HepG2 (cell line): ENCODE results near the gene GPRC5D. TPM values are rescaled to one million over a fixed set of nuclear protein-coding genes. Genes with fewer than 3 reads are reported as not detected.

ENCODE experiments used
- CCDC6 ChIP-seq: sonication (generic); formaldehyde crosslinking; IDR thresholded peaks from 2 replicates; pipeline ENCODE4 v1.8.1; 2022; ENCODE audit warnings: mild to moderate bottlenecking, missing genetic modification reagents, moderate library complexity
- CTCF ChIP-seq: sonication (generic); formaldehyde crosslinking; IDR thresholded peaks from 2 replicates; pipeline ENCODE4 v1.5.0; 2020; ENCODE audit warnings: mild to moderate bottlenecking, missing genetic modification reagents, moderate library complexity
- EEA1 ChIP-seq: sonication (generic); formaldehyde crosslinking; IDR thresholded peaks from 2 replicates; pipeline ENCODE4 v1.5.1; 2020; ENCODE audit warnings: mild to moderate bottlenecking, missing genetic modification reagents, borderline replicate concordance
- FOXA3 ChIP-seq: IDR thresholded peaks from 2 replicates; pipeline ENCODE4 v1.6.1; 2016; ENCODE audit warnings: missing genetic modification reagents, missing compliant biosample characterization
- HNRNPK ChIP-seq: fragments of 200-400 bp; formaldehyde crosslinking; IDR thresholded peaks from 2 replicates; pipeline ENCODE4 v1.6.1; 2018; ENCODE audit warnings: low read length, low read depth, moderate library complexity, mild to moderate bottlenecking; ENCODE audit not compliant: poor library complexity, severe bottlenecking
- HNRNPLL ChIP-seq: fragments of 200-400 bp; formaldehyde crosslinking; IDR thresholded peaks from 2 replicates; pipeline ENCODE4 v1.6.1; 2017; ENCODE audit warnings: mild to moderate bottlenecking, low read depth, low read length; ENCODE audit not compliant: poor library complexity, severe bottlenecking
- HOXD1 ChIP-seq: sonication (generic); formaldehyde crosslinking; IDR thresholded peaks from 2 replicates; pipeline ENCODE4 v1.5.0; 2020; ENCODE audit warnings: missing genetic modification reagents
- KAT8 ChIP-seq: IDR thresholded peaks from 2 replicates; pipeline ENCODE4 v1.6.1; 2016; ENCODE audit warnings: missing genetic modification reagents, missing compliant biosample characterization
- MYC ChIP-seq: sonication (generic); formaldehyde crosslinking; IDR thresholded peaks from 2 replicates; pipeline ENCODE4 v1.9.0; 2021; ENCODE audit warnings: missing genetic modification reagents, borderline replicate concordance
- NFAT5 ChIP-seq: sonication (generic); formaldehyde crosslinking; IDR thresholded peaks from 2 replicates; pipeline ENCODE4 v1.4.0; 2020; ENCODE audit warnings: missing genetic modification reagents
- NFE2 ChIP-seq: sonication (generic); formaldehyde crosslinking; IDR thresholded peaks from 2 replicates; pipeline ENCODE4 v1.4.0; 2020; ENCODE audit warnings: missing genetic modification reagents
- TAF15 ChIP-seq: fragments of 200-400 bp; formaldehyde crosslinking; IDR thresholded peaks from one replicate; pipeline ENCODE4 v1.6.1; 2018; ENCODE audit warnings: mild to moderate bottlenecking, low read depth, low read length; ENCODE audit not compliant: poor library complexity, severe bottlenecking
- YY1 ChIP-seq: IDR thresholded peaks from 2 replicates; pipeline ENCODE4 v1.6.1; 2011; ENCODE audit warnings: low read length, low read depth, moderate library complexity, mild to moderate bottlenecking; ENCODE audit not compliant: insufficient read depth, insufficient replicate concordance
- ZBTB49 ChIP-seq: sonication (generic); formaldehyde crosslinking; IDR thresholded peaks from 2 replicates; pipeline ENCODE4 v1.4.0; 2020; ENCODE audit warnings: missing genetic modification reagents, borderline replicate concordance
- ZNF207 ChIP-seq: fragments of 450-650 bp; IDR thresholded peaks from 2 replicates; pipeline ENCODE4 v1.6.1; 2016; ENCODE audit warnings: antibody characterized with exemption, borderline replicate concordance
- ZNF383 ChIP-seq: sonication (generic); formaldehyde crosslinking; IDR thresholded peaks from 2 replicates; pipeline ENCODE4 v1.4.0; 2020; ENCODE audit warnings: missing genetic modification reagents, mild to moderate bottlenecking, borderline replicate concordance
- ZNF569 ChIP-seq: sonication (generic); formaldehyde crosslinking; IDR thresholded peaks from 2 replicates; pipeline ENCODE4 v1.5.0; 2020; ENCODE audit warnings: mild to moderate bottlenecking, missing genetic modification reagents, moderate library complexity, borderline replicate concordance
- ZNF598 ChIP-seq: sonication (generic); formaldehyde crosslinking; IDR thresholded peaks from 2 replicates; pipeline ENCODE4 v1.5.1; 2020; ENCODE audit warnings: mild to moderate bottlenecking, missing genetic modification reagents, borderline replicate concordance
- ZNF652 ChIP-seq: IDR thresholded peaks from 2 replicates; pipeline ENCODE4 v1.6.1; 2016; ENCODE audit warnings: low read depth, borderline replicate concordance
- ZSCAN21 ChIP-seq: sonication (generic); formaldehyde crosslinking; IDR thresholded peaks from 2 replicates; pipeline ENCODE4 v1.8.0; 2022; ENCODE audit warnings: mild to moderate bottlenecking, missing genetic modification reagents, moderate library complexity, borderline replicate concordance
- polyA plus RNA-seq, 8 experiments: library from polyadenylated mRNA; depleted of rRNA in 3 of 8; stranded (reverse) in 7 of 8; unstranded in 1 of 8; fragments of >200 nt; fragmentation: Illumina TruSeq in 4 of 8; extraction: Trizol in 4 of 8; gene quantifications; 2 replicates each; pipeline versions ENCODE4 v1.2.1 to v1.2.3, GENCODE V29; 2011 to 2016; ENCODE audit warnings: low read depth in 4 of 8, missing spikeins in 1 of 8, mixed read lengths in 1 of 8; ENCODE audit not compliant: insufficient read depth in 1 of 8
- total RNA-seq, 5 experiments: library from RNA; depleted of rRNA; stranded (reverse); fragments of >200 nt; fragmentation: Illumina TruSeq; extraction: Trizol; gene quantifications; 2 replicates each; pipeline ENCODE4 v1.2.3, GENCODE V29; 2016; ENCODE audit warnings: low read depth in 1 of 5

The GPRC5D gene
- total and polyA plus RNA-seq, 2 of the 13 experiments (the other 11 are each of a cell fraction or from before 2014, with no cell fraction given), result not detected

- no peak for TF ChIP-seq NFAT5 (CRISPR knock-in tag)
- TF ChIP-seq YY1, result peak; percentile 47
- TF ChIP-seq ZBTB49 (CRISPR knock-in tag), result no peak
- no peak for TF ChIP-seq NFE2 (CRISPR knock-in tag)
- peak; percentile 98 for TF ChIP-seq CTCF (CRISPR knock-in tag)
- no peak for TF ChIP-seq ZSCAN21 (CRISPR knock-in tag)
- TF ChIP-seq MYC (CRISPR knock-in tag), result no peak
- no peak for TF ChIP-seq TAF15
- TF ChIP-seq HOXD1 (CRISPR knock-in tag), result no peak
- no peak for TF ChIP-seq ZNF383
- TF ChIP-seq HNRNPLL, result no peak
- TF ChIP-seq ZNF652 (CRISPR knock-in tag), result no peak
- TF ChIP-seq HNRNPK, result no peak
- 0 out of 2 replicates have a peak, but pooled peaks have one; percentile 42 for TF ChIP-seq CCDC6 (CRISPR knock-in tag)
- TF ChIP-seq EEA1 (CRISPR knock-in tag), result no peak
- 0 out of 2 replicates have a peak, but pooled peaks have one; percentile 43 for TF ChIP-seq ZNF598 (CRISPR knock-in tag)
- TF ChIP-seq ZNF207, result no peak
- no peak for TF ChIP-seq KAT8 (CRISPR knock-in tag)
- no peak for TF ChIP-seq ZNF569 (CRISPR knock-in tag)
- TF ChIP-seq FOXA3 (CRISPR knock-in tag), result peak; percentile 26; the same call in 1 of the 2 replicates
These were observed 35.6 kb downstream of the GPRC5D start (continued) for GRCh38 chr12:12916135-12916944.
